MCF 10A (cell line): ENCODE results near the gene FGFR3. TPM values are rescaled to one million over a fixed set of nuclear protein-coding genes. Genes with fewer than 3 reads are reported as not detected.

Experiments
- BruUV-seq: library from RNA; stranded (reverse); fragments of 400-500 nt; replicated peaks from 2 replicates; lab custom pipeline; 2021; lab: Mats Ljungman, UMichigan
- CTCF ChIA-PET: fragments of 300-600 bp; sonication (Branson Sonifier 250); formaldehyde crosslinking; extraction: SDS; loops from one replicate; lab custom pipeline; 2021; ENCODE audit warnings: antibody characterized with exemption, inconsistent platforms; lab: Yijun Ruan, JAX
- POLR2A ChIA-PET: fragments of 300-600, 350-650 bp; sonication (Branson Sonifier 250); formaldehyde crosslinking; extraction: SDS; loops from one replicate; lab custom pipeline; 2020; ENCODE audit warnings: antibody characterized with exemption, inconsistent platforms; lab: Yijun Ruan, JAX
- DNase-seq: peaks from one replicate; pipeline ENCODE4 v3.0.0-alpha.2; 2018; ENCODE audit not compliant: unreplicated experiment
- H3K27ac Mint-ChIP-seq: one replicate; pipeline ENCODE4 v1.8.0; 2022; ENCODE audit warnings: mild to moderate bottlenecking, low read depth, mixed read lengths; ENCODE audit not compliant: unreplicated experiment
- H3K27me3 Mint-ChIP-seq: one replicate; pipeline ENCODE4 v1.8.0; 2022; ENCODE audit warnings: mixed read lengths; ENCODE audit not compliant: insufficient read depth, unreplicated experiment
- H3K36me3 Mint-ChIP-seq: one replicate; pipeline ENCODE4 v1.8.0; 2022; ENCODE audit warnings: mild to moderate bottlenecking, moderate library complexity, mixed read lengths; ENCODE audit not compliant: insufficient read depth, unreplicated experiment
- H3K4me1 Mint-ChIP-seq: one replicate; pipeline ENCODE4 v1.8.0; 2022; ENCODE audit warnings: mixed read lengths; ENCODE audit not compliant: insufficient read depth, unreplicated experiment
- H3K4me3 Mint-ChIP-seq: one replicate; pipeline ENCODE4 v1.8.0; 2022; ENCODE audit warnings: mild to moderate bottlenecking, moderate library complexity, mixed read lengths; ENCODE audit not compliant: unreplicated experiment
- H3K9me3 Mint-ChIP-seq: one replicate; pipeline ENCODE4 v1.8.0; 2022; ENCODE audit warnings: mixed read lengths; ENCODE audit not compliant: unreplicated experiment
- CTCF ChIP-seq: fragments of 200-600 bp; IDR thresholded peaks from one replicate; pipeline ENCODE4 v1.8.0; 2022; ENCODE audit warnings: antibody characterized with exemption, mild to moderate bottlenecking; ENCODE audit not compliant: unreplicated experiment
- intact Hi-C: fragments of 100-400 bp; cut with micrococcal nuclease; formaldehyde crosslinking; loops from 2 replicates; pipeline ENCODE4 v1.14.1; 2022
- total RNA-seq: library from RNA; stranded (reverse); gene quantifications from 2 replicates; pipeline ENCODE4 v1.2.3, GENCODE V29; 2022

Gene FGFR3
- total RNA-seq, 1 experiment from 2014 or later = 6.5 TPM

- Mint-ChIP-seq H3K27me3 (no peaks in the 10 kb centered on the region), H3K36me3 (peaks cover 4% of the 10 kb centered on the region), H3K4me1 (peaks cover 9% of the 10 kb centered on the region), H3K9me3 (no peaks in the 10 kb centered on the region), H3K4me3 (no peak overlapping the region), H3K27ac (no peak overlapping the region)
- intact Hi-C loops = loop anchor here (5.0 kb wide), 1 partner anchor 48 kb away; no protein-coding TSS in a partner anchor
- no peak for DNase-seq
- no peak for TF ChIP-seq CTCF
- CTCF ChIA-PET = interaction anchor here (0.6 to 2.2 kb wide), 4 partner anchors 15 to 115 kb away, joined by 3 to 16 read pairs (median 6); no protein-coding TSS in a partner anchor
- BruUV-seq = no TSS peak
- POLR2A ChIA-PET = interaction anchor here (0.8 kb wide), 1 partner anchor 47 kb away, joined by 4 read pairs; no protein-coding TSS in a partner anchor
These were observed 1.8 kb downstream of the FGFR3 start for GRCh38 chr4:1794809-1795298.

- ChIA-PET CTCF (interaction anchor here (0.6 to 2.2 kb wide), 7 partner anchors 12 to 114 kb away, joined by 3 to 16 read pairs (median 5); no protein-coding TSS in a partner anchor), POLR2A (interaction anchor here (0.7 to 1.6 kb wide), 4 partner anchors 18 to 63 kb away, joined by 3 to 4 read pairs (median 3); no protein-coding TSS in a partner anchor)
- intact Hi-C loops = no loop called here
- Mint-ChIP-seq H3K36me3 (peaks cover 4% of the 10 kb centered on the region), H3K9me3 (no peaks in the 10 kb centered on the region), H3K27ac (no peak overlapping the region), H3K4me3 (no peak overlapping the region), H3K4me1 (peaks cover 4% of the 10 kb centered on the region), H3K27me3 (no peaks in the 10 kb centered on the region)
- TF ChIP-seq CTCF = no peak
- no TSS peak for BruUV-seq
- no peak for DNase-seq
These were observed 2.5 kb downstream of the FGFR3 start for GRCh38 chr4:1795299-1796195.

- ChIA-PET CTCF (interaction anchor here (1.2 to 2.2 kb wide), 4 partner anchors 11 to 49 kb away, joined by 4 to 16 read pairs (median 6); no protein-coding TSS in a partner anchor), POLR2A (interaction anchor here (0.7 to 1.6 kb wide), 3 partner anchors 17 to 64 kb away, joined by 3 read pairs; no protein-coding TSS in a partner anchor)
- Mint-ChIP-seq H3K27me3 (no peaks in the 10 kb centered on the region), H3K27ac (no peak overlapping the region), H3K36me3 (no peaks in the 10 kb centered on the region), H3K4me3 (no peak overlapping the region), H3K9me3 (no peaks in the 10 kb centered on the region), H3K4me1 (no peaks in the 10 kb centered on the region)
- no peak for DNase-seq
- BruUV-seq = no TSS peak
- intact Hi-C loops = no loop called here
- no peak for TF ChIP-seq CTCF
These were observed 3.6 kb downstream of the FGFR3 start for GRCh38 chr4:1796486-1797204.
